DOHH2 (cell line): Measurements from ENCODE around the gene NCDN.
A peak's percentile ranks its signal among the peaks of the same experiment; 100 is the strongest.

ENCODE experiments used
- H3F3A ChIP-seq: fragments of 200-600 bp; sonication (generic), shearing (Covaris generic); 2 replicates; pipeline ENCODE4 v1.6.0; 2016; ENCODE audit warnings: antibody characterized with exemption, mild to moderate bottlenecking; ENCODE audit not compliant: control insufficient read depth, insufficient read depth
- H3K27ac ChIP-seq: fragments of 200-600 bp; sonication (generic); 2 replicates; pipeline ENCODE4 v1.5.1; 2014; ENCODE audit warnings: low read depth, mild to moderate bottlenecking, low read length, moderate library complexity
- H3K27me3 ChIP-seq: fragments of 200-600 bp; sonication (generic); 2 replicates; pipeline ENCODE4 v1.6.1; 2014; ENCODE audit warnings: mild to moderate bottlenecking, low read length, mixed read lengths; ENCODE audit not compliant: control insufficient read depth
- H3K36me3 ChIP-seq: fragments of 200-600 bp; sonication (generic); 2 replicates; pipeline ENCODE4 v1.6.1; 2014; ENCODE audit warnings: mild to moderate bottlenecking, low read length, moderate library complexity, mixed read lengths; ENCODE audit not compliant: control insufficient read depth
- H3K4me1 ChIP-seq: fragments of 200-600 bp; sonication (generic); 2 replicates; pipeline ENCODE4 v1.6.1; 2014; ENCODE audit warnings: mild to moderate bottlenecking, low read length, mixed read lengths; ENCODE audit not compliant: control insufficient read depth
- H3K4me2 ChIP-seq: fragments of 200-600 bp; sonication (generic); 2 replicates; pipeline ENCODE4 v1.6.0; 2014; ENCODE audit warnings: mild to moderate bottlenecking, low read length, moderate library complexity
- H3K4me3 ChIP-seq: fragments of 200-600 bp; sonication (generic); 2 replicates; pipeline ENCODE4 v1.5.1; 2014; ENCODE audit warnings: mild to moderate bottlenecking, low read length, mixed read lengths
- H3K79me2 ChIP-seq: fragments of 200-600 bp; sonication (generic); 2 replicates; pipeline ENCODE4 v1.6.1; 2014; ENCODE audit warnings: mild to moderate bottlenecking, low read length, mixed read lengths; ENCODE audit not compliant: control insufficient read depth
- H3K9me2 ChIP-seq: fragments of 200-600 bp; sonication (generic); replicated peaks from 2 replicates; pipeline ENCODE4 v1.6.1; 2014; ENCODE audit warnings: mild to moderate bottlenecking, low read length, mixed read lengths; ENCODE audit not compliant: control insufficient read depth
- H3K9me3 ChIP-seq: fragments of 200-600 bp; sonication (generic); 2 replicates; pipeline ENCODE4 v1.6.1; 2014; ENCODE audit warnings: antibody characterized with exemption, low read length, mixed read lengths; ENCODE audit not compliant: control insufficient read depth, insufficient read depth
- H4K20me1 ChIP-seq: fragments of 200-600 bp; sonication (generic); 2 replicates; pipeline ENCODE4 v1.6.0; 2014; ENCODE audit warnings: low read depth, mild to moderate bottlenecking, antibody characterized with exemption, low read length, moderate library complexity; ENCODE audit not compliant: control insufficient read depth, insufficient read depth
- EZH2phosphoT487 ChIP-seq: fragments of 200-600 bp; sonication (generic); IDR thresholded peaks from 2 replicates; pipeline ENCODE4 v1.6.1; 2017; ENCODE audit warnings: borderline replicate concordance, mild to moderate bottlenecking, antibody characterized with exemption, low read length, moderate library complexity, mixed read lengths
- TF ChIP-seq, protein P1 (sequence below): fragments of 200-600 bp; sonication (generic); IDR thresholded peaks from one replicate; pipeline ENCODE4 v1.5.1; 2014; ENCODE audit warnings: antibody characterized with exemption, mild to moderate bottlenecking, low read depth, low read length; ENCODE audit not compliant: poor library complexity, severe bottlenecking

Gene NCDN

DNA sequence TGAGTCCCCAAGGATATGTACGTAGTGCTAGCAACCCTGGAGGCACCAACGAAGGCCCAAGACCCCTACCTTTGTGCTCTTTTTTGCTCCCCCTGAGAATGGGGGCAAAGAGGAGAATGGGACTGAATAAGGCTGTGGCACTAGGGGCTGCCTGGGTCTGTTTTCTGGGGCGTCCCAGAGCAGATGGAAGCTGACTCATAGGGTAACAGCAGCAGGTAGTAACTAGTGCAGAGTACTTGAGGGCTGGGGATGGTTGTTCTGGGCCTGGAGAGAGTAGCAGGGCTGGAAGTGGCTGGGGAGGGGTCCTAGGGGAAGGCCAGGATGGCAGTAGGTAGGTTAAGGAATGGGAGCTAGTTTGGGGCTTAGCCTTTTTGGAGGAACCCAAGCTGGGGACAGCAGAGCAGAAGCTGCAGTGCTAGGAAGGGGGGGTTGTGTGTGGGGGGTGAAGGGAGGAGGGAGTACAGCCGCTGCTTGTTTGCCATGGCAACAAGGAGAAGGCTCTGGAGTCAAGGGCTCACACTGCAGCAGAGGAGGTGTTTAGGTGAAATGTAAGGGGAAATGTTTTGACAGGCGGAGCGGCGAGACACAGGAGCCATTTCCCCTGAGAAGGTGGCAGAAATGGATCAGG lies 1.8 kb downstream of the NCDN start:
- Histone ChIP-seq H4K20me1 (no peaks in the 10 kb centered on the region), H3K79me2 (peaks cover 33% of the 10 kb centered on the region), H3K4me2 (peak overlapping the region; percentile 94; the same call in 1 of the 2 replicates), H3K9me2 (no peaks in the 10 kb centered on the region), H3K9me3 (no peaks in the 10 kb centered on the region), H3K27me3 (no peaks in the 10 kb centered on the region), H3K4me1 (peaks cover 27% of the 10 kb centered on the region), H3F3A (peaks cover 5% of the 10 kb centered on the region; the same call in 1 of the 2 replicates), H3K4me3 (no peak overlapping the region), H3K27ac (no peak overlapping the region), H3K36me3 (peaks cover 14% of the 10 kb centered on the region)
- no peak for TF ChIP-seq EZH2phosphoT487
- TF ChIP-seq, protein P1, sequence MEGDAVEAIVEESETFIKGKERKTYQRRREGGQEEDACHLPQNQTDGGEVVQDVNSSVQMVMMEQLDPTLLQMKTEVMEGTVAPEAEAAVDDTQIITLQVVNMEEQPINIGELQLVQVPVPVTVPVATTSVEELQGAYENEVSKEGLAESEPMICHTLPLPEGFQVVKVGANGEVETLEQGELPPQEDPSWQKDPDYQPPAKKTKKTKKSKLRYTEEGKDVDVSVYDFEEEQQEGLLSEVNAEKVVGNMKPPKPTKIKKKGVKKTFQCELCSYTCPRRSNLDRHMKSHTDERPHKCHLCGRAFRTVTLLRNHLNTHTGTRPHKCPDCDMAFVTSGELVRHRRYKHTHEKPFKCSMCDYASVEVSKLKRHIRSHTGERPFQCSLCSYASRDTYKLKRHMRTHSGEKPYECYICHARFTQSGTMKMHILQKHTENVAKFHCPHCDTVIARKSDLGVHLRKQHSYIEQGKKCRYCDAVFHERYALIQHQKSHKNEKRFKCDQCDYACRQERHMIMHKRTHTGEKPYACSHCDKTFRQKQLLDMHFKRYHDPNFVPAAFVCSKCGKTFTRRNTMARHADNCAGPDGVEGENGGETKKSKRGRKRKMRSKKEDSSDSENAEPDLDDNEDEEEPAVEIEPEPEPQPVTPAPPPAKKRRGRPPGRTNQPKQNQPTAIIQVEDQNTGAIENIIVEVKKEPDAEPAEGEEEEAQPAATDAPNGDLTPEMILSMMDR: no peak

DNA sequence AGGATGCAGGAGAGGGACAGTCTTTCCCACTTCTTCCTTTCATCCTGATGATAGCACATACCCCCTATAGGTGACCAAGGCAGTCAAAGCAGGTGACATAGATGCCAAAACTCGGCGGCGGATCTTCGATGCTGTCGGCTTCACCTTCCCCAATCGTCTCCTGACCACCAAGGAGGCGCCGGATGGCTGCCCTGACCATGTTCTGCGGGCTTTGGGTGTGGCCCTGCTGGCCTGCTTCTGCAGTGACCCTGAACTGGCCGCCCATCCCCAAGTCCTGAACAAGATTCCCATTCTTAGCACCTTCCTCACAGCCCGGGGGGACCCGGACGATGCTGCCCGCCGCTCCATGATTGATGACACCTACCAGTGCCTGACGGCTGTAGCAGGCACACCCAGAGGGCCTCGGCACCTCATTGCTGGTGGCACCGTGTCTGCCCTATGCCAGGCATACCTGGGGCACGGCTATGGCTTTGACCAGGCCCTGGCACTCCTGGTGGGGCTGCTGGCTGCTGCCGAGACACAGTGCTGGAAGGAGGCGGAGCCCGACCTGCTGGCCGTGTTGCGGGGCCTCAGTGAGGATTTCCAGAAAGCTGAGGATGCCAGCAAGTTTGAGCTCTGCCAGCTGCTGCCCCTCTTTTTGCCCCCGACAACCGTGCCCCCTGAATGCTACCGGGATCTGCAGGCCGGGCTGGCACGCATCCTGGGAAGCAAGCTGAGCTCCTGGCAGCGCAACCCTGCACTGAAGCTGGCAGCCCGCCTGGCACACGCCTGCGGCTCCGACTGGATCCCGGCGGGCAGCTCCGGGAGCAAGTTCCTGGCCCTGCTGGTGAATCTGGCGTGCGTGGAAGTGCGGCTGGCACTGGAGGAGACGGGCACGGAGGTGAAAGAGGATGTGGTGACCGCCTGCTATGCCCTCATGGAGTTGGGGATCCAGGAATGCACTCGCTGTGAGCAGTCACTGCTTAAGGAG lies 2.9 kb downstream of the NCDN start:
- no peaks in the 10 kb centered on the region for H3K9me2 ChIP-seq
- H3K9me3 ChIP-seq: no peaks in the 10 kb centered on the region
- TF ChIP-seq, protein P1: no peak
- no peak for TF ChIP-seq EZH2phosphoT487
- H3K27me3 ChIP-seq: no peaks in the 10 kb centered on the region
- peaks cover 24% of the 10 kb centered on the region for H3K79me2 ChIP-seq
- H3K4me1 ChIP-seq: peaks cover 21% of the 10 kb centered on the region
- peaks cover 4% of the 10 kb centered on the region; the same call in 1 of the 2 replicates for H4K20me1 ChIP-seq
- no peak overlapping the region for H3K4me2 ChIP-seq
- peaks cover 20% of the 10 kb centered on the region for H3K36me3 ChIP-seq
- H3K4me3 ChIP-seq: no peak overlapping the region
- peaks cover 5% of the 10 kb centered on the region; the same call in 1 of the 2 replicates for H3F3A ChIP-seq
- H3K27ac ChIP-seq: no peak overlapping the region

DNA sequence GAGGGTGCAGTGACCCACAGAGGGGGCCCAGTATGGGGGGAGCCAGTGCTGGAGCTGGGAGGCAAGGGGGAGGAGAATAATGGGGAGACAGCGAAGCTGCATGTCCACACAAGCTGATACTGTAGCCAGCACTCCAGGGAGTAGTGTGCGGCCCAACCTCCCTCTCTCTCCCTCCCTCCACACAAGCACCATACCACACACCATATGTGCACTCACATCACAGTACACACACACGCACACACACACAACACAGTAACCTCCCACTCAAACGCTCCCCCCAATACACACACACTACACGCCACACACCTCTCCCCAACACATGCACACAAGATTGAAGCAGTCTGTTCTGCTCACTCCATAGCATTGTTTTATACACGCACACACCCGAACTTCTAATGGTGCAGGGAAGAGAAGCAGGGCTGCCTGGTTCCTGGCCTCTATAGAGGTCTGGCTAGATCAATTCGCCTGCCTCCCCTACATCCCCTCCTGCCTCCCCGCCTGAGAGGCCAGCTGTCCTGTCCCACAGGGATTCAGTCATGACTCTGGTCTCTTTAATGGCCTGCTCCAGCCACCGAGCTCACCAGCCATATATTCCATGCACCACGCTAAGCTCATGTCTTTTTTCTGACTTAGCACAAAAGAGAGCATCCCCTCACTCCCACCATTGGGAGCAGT lies 3.8 kb downstream of the NCDN start:
- H3K9me3 ChIP-seq: no peaks in the 10 kb centered on the region
- H3K36me3 ChIP-seq: peaks cover 20% of the 10 kb centered on the region
- no peak overlapping the region for H3K4me2 ChIP-seq
- no peaks in the 10 kb centered on the region for H3K27me3 ChIP-seq
- H3K9me2 ChIP-seq: no peaks in the 10 kb centered on the region
- TF ChIP-seq, protein P1: no peak
- no peak for TF ChIP-seq EZH2phosphoT487
- H3K4me3 ChIP-seq: no peak overlapping the region
- H3K79me2 ChIP-seq: peaks cover 16% of the 10 kb centered on the region
- H3F3A ChIP-seq: peaks cover 5% of the 10 kb centered on the region; the same call in 1 of the 2 replicates
- peaks cover 4% of the 10 kb centered on the region; the same call in 1 of the 2 replicates for H4K20me1 ChIP-seq
- peaks cover 12% of the 10 kb centered on the region for H3K4me1 ChIP-seq
- no peak overlapping the region for H3K27ac ChIP-seq
